ENCODE measurements around the gene MPV17L. TPM values are rescaled to one million over a fixed set of nuclear protein-coding genes. Genes with fewer than 3 reads are reported as not detected.
"Not testable (repeated sequence)": the region's sequence is repeated elsewhere in the genome, so short reads cannot be mapped to it uniquely, and the experiment has no call there.

MPV17L gene
- total RNA-seq, 3 donors from 2014 or later (not counting 1 experiment from before 2014, with no cell fraction given), result 0.07 to 0.12 TPM; not detected in 1

- no peaks in the 10 kb centered on the region for H3K27me3 ChIP-seq (ENCODE audit: control insufficient read depth, insufficient read depth, low read length)
- H3K9me3 Mint-ChIP-seq, result no peaks in the 10 kb centered on the region
- H3K4me1 Mint-ChIP-seq, result no peaks in the 10 kb centered on the region
- H3K4me3 ChIP-seq (ENCODE audit: low read length), result no peak overlapping the region
- H3K36me3 Mint-ChIP-seq, result no peaks in the 10 kb centered on the region
- H3K27ac ChIP-seq (ENCODE audit: low read length), result no peak overlapping the region
- no peak overlapping the region for H3K4me3 Mint-ChIP-seq
- TF ChIP-seq CTCF (IDR thresholded peaks at IDR 0.05), result no peak
- no peak for ATAC-seq
- H3K36me3 ChIP-seq (ENCODE audit: control insufficient read depth, insufficient read depth, low read length), result no peaks in the 10 kb centered on the region
- WGBS (ENCODE audit: insufficient coverage), result 88% methylated on average over 9 of the region's 9 CpGs
- H3K27me3 Mint-ChIP-seq (ENCODE audit: low read depth in 2 of 2), result no peaks in the 10 kb centered on the region
- H3K9me3 ChIP-seq (ENCODE audit: control insufficient read depth, insufficient read depth, low read length), result no peaks in the 10 kb centered on the region
- intact Hi-C loops (cut with micrococcal nuclease), result no loop called here
- no peaks in the 10 kb centered on the region for H3K4me1 ChIP-seq (ENCODE audit: control insufficient read depth, insufficient read depth, low read length)
- no peak overlapping the region for H3K27ac Mint-ChIP-seq
- no peak for DNase-seq
Observed at GRCh38 chr16:15403392-15403995, 7.9 kb downstream of the MPV17L start.

GRCh38 chr16:15404091-15404490 is 8.5 kb downstream of the MPV17L start:
- H3K27ac Mint-ChIP-seq; H3K4me1 Mint-ChIP-seq; H3K27ac ChIP-seq (ENCODE audit: low read length); H3K4me3 ChIP-seq (ENCODE audit: low read length); H3K9me3 Mint-ChIP-seq; H3K4me3 Mint-ChIP-seq; DNase-seq; H3K9me3 ChIP-seq (ENCODE audit: control insufficient read depth, insufficient read depth, low read length); ATAC-seq; H3K36me3 Mint-ChIP-seq; H3K27me3 ChIP-seq (ENCODE audit: control insufficient read depth, insufficient read depth, low read length); H3K4me1 ChIP-seq (ENCODE audit: control insufficient read depth, insufficient read depth, low read length); intact Hi-C loops (cut with micrococcal nuclease); H3K27me3 Mint-ChIP-seq (ENCODE audit: low read depth in 2 of 2); H3K36me3 ChIP-seq (ENCODE audit: control insufficient read depth, insufficient read depth, low read length): not testable (repeated sequence)
- 85% methylated on average over 3 of the region's 3 CpGs for WGBS (ENCODE audit: insufficient coverage)

- H3K4me1 Mint-ChIP-seq, result no peaks in the 10 kb centered on the region
- H3K36me3 Mint-ChIP-seq, result no peaks in the 10 kb centered on the region
- Histone ChIP-seq H3K27me3 (ENCODE audit: control insufficient read depth, insufficient read depth, low read length) (no peaks in the 10 kb centered on the region), H3K27ac (ENCODE audit: low read length) (no peak overlapping the region), H3K36me3 (ENCODE audit: control insufficient read depth, insufficient read depth, low read length) (no peaks in the 10 kb centered on the region), H3K4me1 (ENCODE audit: control insufficient read depth, insufficient read depth, low read length) (no peaks in the 10 kb centered on the region), H3K4me3 (ENCODE audit: low read length) (no peak overlapping the region), H3K9me3 (ENCODE audit: control insufficient read depth, insufficient read depth, low read length) (no peaks in the 10 kb centered on the region)
- H3K9me3 Mint-ChIP-seq, result no peaks in the 10 kb centered on the region
- H3K27me3 Mint-ChIP-seq (ENCODE audit: low read depth in 2 of 2), result no peaks in the 10 kb centered on the region
- DNase-seq (no peak), ATAC-seq (no peak)
- 56% methylated on average over 4 of the region's 4 CpGs for WGBS (ENCODE audit: insufficient coverage)
- no peak overlapping the region for H3K27ac Mint-ChIP-seq
- intact Hi-C loops (cut with micrococcal nuclease), result no loop called here
- H3K4me3 Mint-ChIP-seq, result no peak overlapping the region
- TF ChIP-seq CTCF (IDR thresholded peaks at IDR 0.05), result no peak
Observed at GRCh38 chr16:15404792-15405191, 9.2 kb downstream of the MPV17L start.

- H3K4me3 ChIP-seq (ENCODE audit: low read length); H3K27me3 Mint-ChIP-seq (ENCODE audit: low read depth in 2 of 2); H3K9me3 ChIP-seq (ENCODE audit: control insufficient read depth, insufficient read depth, low read length); H3K36me3 Mint-ChIP-seq; H3K27ac Mint-ChIP-seq; H3K36me3 ChIP-seq (ENCODE audit: control insufficient read depth, insufficient read depth, low read length); H3K4me3 Mint-ChIP-seq; ATAC-seq; H3K27me3 ChIP-seq (ENCODE audit: control insufficient read depth, insufficient read depth, low read length); H3K27ac ChIP-seq (ENCODE audit: low read length); intact Hi-C loops (cut with micrococcal nuclease); H3K4me1 ChIP-seq (ENCODE audit: control insufficient read depth, insufficient read depth, low read length); DNase-seq; H3K4me1 Mint-ChIP-seq; H3K9me3 Mint-ChIP-seq: not testable (repeated sequence)
- WGBS (ENCODE audit: insufficient coverage), result 80% methylated on average over 4 of the region's 4 CpGs
Observed at GRCh38 chr16:15407756-15408155, 12.2 kb downstream of the MPV17L start.

GRCh38 chr16:15409476-15409875 is 13.9 kb downstream of the MPV17L start:
- H3K4me3 ChIP-seq (ENCODE audit: low read length); H3K27me3 Mint-ChIP-seq (ENCODE audit: low read depth in 2 of 2); ATAC-seq; H3K27me3 ChIP-seq (ENCODE audit: control insufficient read depth, insufficient read depth, low read length); H3K27ac ChIP-seq (ENCODE audit: low read length); H3K27ac Mint-ChIP-seq; H3K36me3 ChIP-seq (ENCODE audit: control insufficient read depth, insufficient read depth, low read length); H3K9me3 ChIP-seq (ENCODE audit: control insufficient read depth, insufficient read depth, low read length); intact Hi-C loops (cut with micrococcal nuclease); H3K9me3 Mint-ChIP-seq; H3K4me1 ChIP-seq (ENCODE audit: control insufficient read depth, insufficient read depth, low read length); H3K4me1 Mint-ChIP-seq; H3K36me3 Mint-ChIP-seq; H3K4me3 Mint-ChIP-seq; DNase-seq: not testable (repeated sequence)
- WGBS (ENCODE audit: insufficient coverage), result 90% methylated on average over 5 of the region's 6 CpGs

Measured in natural killer cell (primary cell).